K562 (cell line): ENCODE data around the gene FHIT. TPM values are rescaled to one million over a fixed set of nuclear protein-coding genes. Genes with fewer than 3 reads are reported as not detected.

Experiments used
- ATAC-seq: fragments of 200-7000 bp; cut with Tn5 transposase; 3 replicates; pipeline ENCODE4 v1.9.1; 2020; ENCODE audit warnings: moderate library complexity
- BruUV-seq: library from RNA; stranded (reverse); fragments of 400-500 nt; replicated peaks from 2 replicates; lab custom pipeline; 2021; lab: Mats Ljungman, UMichigan
- CTCF ChIA-PET: fragments of 300-600 bp; formaldehyde crosslinking; extraction: SDS; loops from one replicate; lab custom pipeline; 2021; ENCODE audit warnings: low intra/inter-chr PET ratio; lab: Yijun Ruan, JAX
- POLR2A ChIA-PET: fragments of 300-600, 350-650 bp; sonication (Branson Sonifier 250); formaldehyde crosslinking; extraction: SDS; loops from one replicate; lab custom pipeline; 2021; ENCODE audit warnings: antibody characterized with exemption, inconsistent platforms; lab: Yijun Ruan, JAX
- DNase-seq, 4 experiments: peaks; one replicate each; pipeline versions ENCODE4 v3.0.0 to v3.0.0-alpha.2; 2011 to 2018; ENCODE audit warnings: low spot score in 3 of 4, mixed read lengths in 3 of 4; ENCODE audit errors: extremely low read depth in 1 of 4
- FAIRE-seq: peaks from 2 replicates; lab custom pipeline; 2011; peaks lifted over from hg19 to GRCh38; lab: Jason Lieb, UNC
- H2AFZ ChIP-seq: 2 replicates; pipeline ENCODE4 v1.6.0; 2011; ENCODE audit warnings: low read depth, low read length, control low read depth, inconsistent platforms
- H3K27ac ChIP-seq: fragments of 200-600 bp; 3 replicates; pipeline ENCODE4 v1.8.0; 2011; ENCODE audit warnings: low read depth, mild to moderate bottlenecking, control low read depth, inconsistent platforms, low read length, moderate library complexity, mixed read lengths; ENCODE audit errors: extremely low read depth
- H3K27me3 ChIP-seq, 2 experiments: fragments of 300-600 bp in 1 of 2; 2 replicates in 1 of 2; 3 replicates in 1 of 2; pipeline versions ENCODE4 v1.6.0 to v1.8.0; 2011; ENCODE audit warnings: inconsistent platforms in 2 of 2, low read length in 2 of 2, mild to moderate bottlenecking in 1 of 2, mixed read lengths in 1 of 2, moderate library complexity in 1 of 2; ENCODE audit not compliant: control insufficient read depth in 2 of 2, insufficient read depth in 2 of 2
- H3K36me3 ChIP-seq: fragments of 300-600 bp; 3 replicates; pipeline ENCODE4 v1.8.0; 2011; ENCODE audit warnings: mild to moderate bottlenecking, low read length, inconsistent platforms; ENCODE audit not compliant: control insufficient read depth, insufficient read depth
- H3K4me1 ChIP-seq, 2 experiments: fragments of 200-600 bp in 1 of 2; replicated peaks in 1 of 2; 2 replicates in 1 of 2; 3 replicates in 1 of 2; pipeline versions ENCODE4 v1.5.1 to v1.8.0; 2011; ENCODE audit warnings: inconsistent platforms in 2 of 2, low read length in 2 of 2, mild to moderate bottlenecking in 1 of 2, mixed read lengths in 1 of 2, moderate library complexity in 1 of 2; ENCODE audit not compliant: control insufficient read depth in 2 of 2, insufficient read depth in 2 of 2
- H3K4me2 ChIP-seq: 2 replicates; pipeline ENCODE4 v1.6.1; 2011; ENCODE audit warnings: low read length, control low read depth, inconsistent platforms, mixed read lengths; ENCODE audit not compliant: insufficient read depth
- H3K4me3 ChIP-seq: fragments of 200-600 bp; sonication (generic), shearing (Covaris generic); 2 replicates; pipeline ENCODE4 v1.5.1; 2016; ENCODE audit warnings: control low read depth, inconsistent platforms
- H3K79me2 ChIP-seq: fragments of 200-600 bp; 3 replicates; pipeline ENCODE4 v1.8.0; 2011; ENCODE audit warnings: low read length, inconsistent platforms; ENCODE audit not compliant: control insufficient read depth, insufficient read depth
- H3K9ac ChIP-seq, 2 experiments: 2 replicates each; pipeline versions ENCODE4 v1.6.0 to v1.6.1; 2011; ENCODE audit warnings: low read depth in 2 of 2, low read length in 2 of 2, control low read depth in 1 of 2, inconsistent platforms in 1 of 2, mild to moderate bottlenecking in 1 of 2, mixed read lengths in 1 of 2; ENCODE audit not compliant: insufficient read depth in 1 of 2
- H3K9me1 ChIP-seq: one replicate; pipeline ENCODE4 v1.6.0; 2011; ENCODE audit warnings: inconsistent platforms, mild to moderate bottlenecking, low read length, moderate library complexity; ENCODE audit not compliant: control insufficient read depth, insufficient read depth
- H3K9me3 ChIP-seq: replicated peaks from 2 replicates; pipeline ENCODE4 v1.5.1; 2011; ENCODE audit warnings: low read depth, low read length, inconsistent platforms; ENCODE audit not compliant: control insufficient read depth, insufficient read depth
- H4K20me1 ChIP-seq: replicated peaks from 2 replicates; pipeline ENCODE4 v1.6.1; 2011; ENCODE audit warnings: low read length, inconsistent platforms, mixed read lengths; ENCODE audit not compliant: control insufficient read depth, insufficient read depth
- CHD1 ChIP-seq: fragments of 200-600 bp; sonication (generic); IDR thresholded peaks from one replicate; pipeline ENCODE4 v1.6.1; 2012; ENCODE audit warnings: mild to moderate bottlenecking, moderate library complexity, low read length, inconsistent platforms
- GTF2E2 ChIP-seq: fragments of 200-800 bp; sonication (Bioruptor generic); IDR thresholded peaks from 2 replicates; pipeline ENCODE4 v1.6.1; 2016; ENCODE audit warnings: missing genetic modification characterization, missing compliant biosample characterization
- HES1 ChIP-seq: fragments of 450-650 bp; IDR thresholded peaks from 2 replicates; pipeline ENCODE4 v1.6.1; 2016; ENCODE audit warnings: low read depth, mild to moderate bottlenecking, moderate library complexity
- HNRNPLL ChIP-seq: fragments of 200-400 bp; formaldehyde crosslinking; IDR thresholded peaks from 2 replicates; pipeline ENCODE4 v1.6.1; 2017; ENCODE audit warnings: low read length, low read depth, mild to moderate bottlenecking; ENCODE audit not compliant: poor library complexity, severe bottlenecking
- MCM2 ChIP-seq: fragments of 450-650 bp; IDR thresholded peaks from 2 replicates; pipeline ENCODE4 v1.6.1; 2017; ENCODE audit warnings: low read depth, mild to moderate bottlenecking
- NR1H2 ChIP-seq: sonication (generic); formaldehyde crosslinking; IDR thresholded peaks from 2 replicates; pipeline ENCODE4 v1.4.0; 2020; ENCODE audit warnings: mild to moderate bottlenecking, missing genetic modification reagents
- RBM22 ChIP-seq: fragments of 200-400 bp; formaldehyde crosslinking; IDR thresholded peaks from 2 replicates; pipeline ENCODE4 v1.6.1; 2018; ENCODE audit warnings: low read length, low read depth; ENCODE audit not compliant: poor library complexity, severe bottlenecking
- RUNX1 ChIP-seq: sonication (generic); IDR thresholded peaks from 2 replicates; pipeline ENCODE4 v1.6.1; 2016; ENCODE audit warnings: antibody characterized with exemption, low read depth
- SAFB2 ChIP-seq: fragments of 200-400 bp; formaldehyde crosslinking; IDR thresholded peaks from 2 replicates; pipeline ENCODE4 v1.6.1; 2018; ENCODE audit warnings: borderline replicate concordance, low read length, low read depth, moderate library complexity; ENCODE audit not compliant: severe bottlenecking
- TCF7 ChIP-seq: sonication (generic); IDR thresholded peaks from 2 replicates; pipeline ENCODE4 v1.6.1; 2016; ENCODE audit warnings: antibody characterized with exemption, borderline replicate concordance
- ZNF239 ChIP-seq: fragments of 250-450 bp; sonication (Bioruptor Pico); IDR thresholded peaks from 2 replicates; pipeline ENCODE4 v1.4.0; 2020; ENCODE audit warnings: mild to moderate bottlenecking
- ZNF639 ChIP-seq, 2 experiments: fragments of 200-800 bp in 1 of 2; sonication (Bioruptor generic) in 1 of 2; sonication (generic) in 1 of 2; formaldehyde crosslinking in 1 of 2; IDR thresholded peaks in 1 of 2; conservative IDR thresholded peaks in 1 of 2; 2 replicates each; pipeline versions ENCODE4 v1.5.0 to v1.6.1; 2016 to 2020; ENCODE audit warnings: missing compliant biosample characterization in 1 of 2, missing genetic modification characterization in 1 of 2, missing genetic modification reagents in 1 of 2
- WGBS: fragments of 100-300 bp; shearing (Covaris generic); methylation state at CpG from one replicate; pipeline ENCODE4 v1.1.6; 2016; ENCODE audit warnings: low coverage, mixed read lengths; ENCODE audit not compliant: insufficient coverage; ENCODE audit errors: missing lambda C conversion rate; 5-methylcytosine and 5-hydroxymethylcytosine counted together
- in situ Hi-C: fragments of 300-500 bp; cut with MboI; formaldehyde crosslinking; loops from 4 replicates; pipeline ENCODE4 v1.15.0; 2018; ENCODE audit warnings: inconsistent platforms, mixed read lengths
- intact Hi-C: fragments of 100-400 bp; cut with micrococcal nuclease; formaldehyde crosslinking; loops from 2 replicates; pipeline ENCODE4 v1.14.2; 2022
- polyA plus RNA-seq, 8 experiments: library from polyadenylated mRNA; depleted of rRNA in 4 of 8; stranded (reverse) in 5 of 8; unstranded in 3 of 8; fragments of >200 nt; fragmentation: Nextera tagmentation in 2 of 8; fragmentation: Illumina TruSeq in 1 of 8; extraction: Ambion mirVana in 2 of 8; extraction: Trizol in 1 of 8; gene quantifications; 2 replicates each; pipeline versions ENCODE4 v1.2.1 to v1.2.3, GENCODE V29; 2011 to 2014; ENCODE audit warnings: inconsistent platforms in 1 of 8, missing spikeins in 1 of 8
- total RNA-seq, 7 experiments: library from RNA; depleted of rRNA in 6 of 7; stranded (reverse); fragments of >200 nt in 6 of 7; fragmentation: Illumina TruSeq in 2 of 7; extraction: Trizol in 2 of 7; gene quantifications; 2 replicates each; pipeline versions ENCODE4 v1.2.1 to v1.2.3, GENCODE V29; 2011 to 2021; ENCODE audit warnings: low replicate concordance in 1 of 7

FHIT gene
- total and polyA plus RNA-seq, 9 of the 15 experiments (the other 6 are each of a cell fraction or from before 2014, with no cell fraction given): 1.7 to 9.1 (median 4.3) TPM

- no peak overlapping the region for H3K4me2 ChIP-seq
- H3K4me3 ChIP-seq: no peak overlapping the region
- H3K79me2 ChIP-seq: no peaks in the 10 kb centered on the region
- BruUV-seq: no TSS peak
- POLR2A ChIA-PET: no interaction called here
- H3K9me3 ChIP-seq: no peaks in the 10 kb centered on the region
- no peaks in the 10 kb centered on the region for H3K36me3 ChIP-seq
- ATAC-seq: no peak
- CTCF ChIA-PET: no interaction called here
- H3K27ac ChIP-seq: no peak overlapping the region
- no peaks in the 10 kb centered on the region for H4K20me1 ChIP-seq
- intact Hi-C loops (no loop called here), in situ Hi-C loops (no loop called here)
- no peak overlapping the region for H3K9ac ChIP-seq
- no peak overlapping the region for H2AFZ ChIP-seq
- H3K27me3 ChIP-seq: no peaks in the 10 kb centered on the region
- 0% methylated on average over 2 of the region's 2 CpGs for WGBS
- TF ChIP-seq ZNF639 (CRISPR knock-in tag; conservative IDR thresholded peaks at IDR 0.05 in 1 of 2, IDR thresholded peaks at IDR 0.05 in 1 of 2) (no peak), NR1H2 (CRISPR knock-in tag) (no peak), HES1 (no peak), HNRNPLL (no peak), GTF2E2 (no peak), RBM22 (no peak), SAFB2 (no peak), TCF7 (no peak), RUNX1 (no peak), CHD1 (no peak), MCM2 (no peak), ZNF239 (CRISPR knock-in tag) (no peak)
- no peaks in the 10 kb centered on the region for H3K9me1 ChIP-seq
- no peak for FAIRE-seq
- DNase-seq: no peak
- H3K4me1 ChIP-seq: no peaks in the 10 kb centered on the region
Measured at GRCh38 chr3:60884005-60884404, 367.2 kb downstream of the FHIT start.
